Measurements from ENCODE around the gene MAN1A2.
"Not testable (repeated sequence)": the region's sequence is repeated elsewhere in the genome, so short reads cannot be mapped to it uniquely, and the experiment has no call there.

The MAN1A2 gene

DNA sequence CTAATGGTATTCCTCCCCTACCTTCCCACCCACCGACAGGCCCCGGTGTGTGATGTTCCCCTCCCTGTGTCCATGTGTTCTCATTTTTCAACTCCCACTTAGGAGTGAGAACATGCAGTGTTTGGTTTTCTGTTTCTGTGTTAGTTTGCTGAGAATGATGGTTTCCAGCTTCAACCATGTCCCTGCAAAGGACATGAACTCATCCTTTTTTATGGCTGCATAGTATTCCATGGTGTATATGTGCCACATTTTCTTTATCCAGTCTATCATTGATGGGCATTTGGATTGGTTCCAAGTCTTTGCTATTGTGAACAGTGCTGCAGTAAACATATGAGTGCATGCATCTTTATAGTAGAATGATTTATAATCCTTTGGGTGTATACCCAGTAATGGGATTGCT, 108.2 kb downstream of the MAN1A2 start:
- H3K36me3 ChIP-seq (ENCODE audit: control insufficient read depth in 1 of 2, insufficient read depth in 2 of 2, low read length in 2 of 2); H3K4me1 ChIP-seq (ENCODE audit: control insufficient read depth in 1 of 2, insufficient read depth in 2 of 2, low read length in 2 of 2); H4K91ac ChIP-seq (ENCODE audit: low read depth, low read length); H3K79me1 ChIP-seq (ENCODE audit: low read length); H3K27ac ChIP-seq (ENCODE audit: low read depth, low read length); H4K8ac ChIP-seq (ENCODE audit: low read depth, low read length); H3K23ac ChIP-seq (ENCODE audit: low read length); H3K4me3 ChIP-seq (ENCODE audit: low read depth, low read length); DNase-seq; H2BK12ac ChIP-seq (ENCODE audit: low read length); H3K14ac ChIP-seq (ENCODE audit: low read length); H2AFZ ChIP-seq (ENCODE audit: insufficient read depth, low read length, poor library complexity); H3K9me3 ChIP-seq (ENCODE audit: insufficient read depth, low read depth, low read length); H3K79me2 ChIP-seq (ENCODE audit: control insufficient read depth, insufficient read depth, low read length, poor library complexity); H3K18ac ChIP-seq (ENCODE audit: low read length); H3K4ac ChIP-seq (ENCODE audit: low read depth, low read length); H2BK5ac ChIP-seq (ENCODE audit: low read depth, low read length, poor library complexity); H3K9ac ChIP-seq (ENCODE audit: low read length); H3K27me3 ChIP-seq (ENCODE audit: insufficient read depth, low read length); H3K4me2 ChIP-seq (ENCODE audit: low read length); H4K12ac ChIP-seq (ENCODE audit: low read depth, low read length); H2AK5ac ChIP-seq (ENCODE audit: low read length); H2BK120ac ChIP-seq (ENCODE audit: insufficient read depth, low read length, poor library complexity): not testable (repeated sequence)
- WGBS (ENCODE audit: extremely low coverage, insufficient coverage, insufficient read length) = no CpG with 5 or more reads among the region's 2 CpGs

DNA sequence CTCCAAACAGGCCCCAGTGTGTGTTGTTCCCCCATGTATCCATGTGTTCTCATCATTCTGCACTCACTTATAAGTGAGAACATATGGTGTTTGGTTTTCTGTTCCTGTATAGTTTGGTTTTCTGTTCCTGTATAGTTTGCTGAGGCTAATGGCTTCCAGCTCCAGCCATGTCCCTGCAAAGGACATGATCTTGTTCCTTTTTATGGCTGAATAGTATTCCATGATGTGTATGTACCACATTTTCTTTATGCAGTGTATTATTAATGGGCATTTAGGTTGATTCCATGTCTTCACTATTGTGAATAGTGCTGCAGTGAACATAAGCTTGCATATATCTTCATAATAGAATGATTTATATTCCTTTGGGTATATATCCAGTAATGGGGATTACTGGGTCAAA, 111.8 kb downstream of the MAN1A2 start:
- Histone ChIP-seq H4K8ac (ENCODE audit: low read depth, low read length) (no peak overlapping the region), H3K4me3 (ENCODE audit: low read depth, low read length) (no peak overlapping the region), H3K4me2 (ENCODE audit: low read length) (no peak overlapping the region), H3K4me1 (ENCODE audit: control insufficient read depth in 1 of 2, insufficient read depth in 2 of 2, low read length in 2 of 2) (no peaks in the 10 kb centered on the region), H4K91ac (ENCODE audit: low read depth, low read length) (no peak overlapping the region), H2AFZ (ENCODE audit: insufficient read depth, low read length, poor library complexity) (no peak overlapping the region), H3K9ac (ENCODE audit: low read length) (no peak overlapping the region), H3K9me3 (ENCODE audit: insufficient read depth, low read depth, low read length) (no peaks in the 10 kb centered on the region), H3K79me1 (ENCODE audit: low read length) (no peaks in the 10 kb centered on the region), H2BK5ac (ENCODE audit: low read depth, low read length, poor library complexity) (no peak overlapping the region), H2AK5ac (ENCODE audit: low read length) (no peak overlapping the region), H3K23ac (ENCODE audit: low read length) (no peak overlapping the region), H3K4ac (ENCODE audit: low read depth, low read length) (no peak overlapping the region), H2BK120ac (ENCODE audit: insufficient read depth, low read length, poor library complexity) (no peak overlapping the region), H3K18ac (ENCODE audit: low read length) (no peak overlapping the region), H3K14ac (ENCODE audit: low read length) (no peak overlapping the region), H2BK12ac (ENCODE audit: low read length) (no peak overlapping the region), H4K12ac (ENCODE audit: low read depth, low read length) (no peak overlapping the region), H3K36me3 (ENCODE audit: control insufficient read depth in 1 of 2, insufficient read depth in 2 of 2, low read length in 2 of 2) (peaks cover 0 to 2% of the 10 kb centered on the region in 2 experiments), H3K27me3 (ENCODE audit: insufficient read depth, low read length) (no peaks in the 10 kb centered on the region), H3K27ac (ENCODE audit: low read depth, low read length) (no peak overlapping the region), H3K79me2 (ENCODE audit: control insufficient read depth, insufficient read depth, low read length, poor library complexity) (no peaks in the 10 kb centered on the region)
- no peak for DNase-seq

DNA sequence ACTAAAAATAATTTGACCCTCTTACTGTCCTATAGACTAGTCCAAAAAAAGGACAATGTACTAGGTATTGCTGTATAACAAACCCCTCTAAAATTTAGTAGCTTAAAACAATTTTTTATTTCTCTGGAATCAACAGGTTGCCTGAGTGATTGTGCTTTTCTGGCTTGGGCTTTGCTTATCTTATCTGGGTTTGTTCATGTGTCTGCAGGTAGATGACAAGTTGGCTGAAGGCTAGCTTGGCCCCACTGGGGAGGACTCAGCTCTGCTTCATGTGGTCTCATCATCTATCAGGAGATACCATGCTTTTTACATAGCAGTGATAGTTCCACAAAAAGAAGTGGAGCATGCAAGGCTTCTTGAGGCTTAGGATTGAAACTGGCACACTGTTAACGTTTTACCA, 114.2 kb downstream of the MAN1A2 start:
- H3K23ac ChIP-seq (ENCODE audit: low read length) = no peak overlapping the region

DNA sequence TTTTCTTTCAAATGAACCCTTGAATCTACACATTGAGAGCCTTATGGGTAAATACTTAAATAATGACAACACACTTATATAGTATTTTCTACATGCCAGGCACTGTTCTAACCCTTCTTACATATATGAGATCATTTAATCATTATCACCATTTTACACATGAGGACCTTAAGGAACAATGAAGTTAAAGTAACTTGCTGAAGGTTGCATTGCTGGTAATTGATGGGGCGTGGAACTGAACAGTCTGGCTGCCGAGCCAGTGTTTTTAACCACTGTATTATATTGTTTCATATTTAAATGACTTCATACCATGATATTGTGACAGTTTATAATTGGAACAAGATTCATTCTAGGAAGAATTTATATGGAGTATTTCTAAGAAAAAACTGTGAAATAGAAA, 126.7 kb downstream of the MAN1A2 start:
- Histone ChIP-seq H2AFZ (ENCODE audit: insufficient read depth, low read length, poor library complexity) (no peak overlapping the region), H3K27me3 (ENCODE audit: insufficient read depth, low read length) (no peaks in the 10 kb centered on the region), H3K9ac (ENCODE audit: low read length) (no peak overlapping the region), H4K91ac (ENCODE audit: low read depth, low read length) (no peak overlapping the region), H3K4ac (ENCODE audit: low read depth, low read length) (no peak overlapping the region), H3K14ac (ENCODE audit: low read length) (no peak overlapping the region), H3K36me3 (ENCODE audit: control insufficient read depth in 1 of 2, insufficient read depth in 2 of 2, low read length in 2 of 2) (no peaks in the 10 kb centered on the region), H3K4me1 (ENCODE audit: control insufficient read depth in 1 of 2, insufficient read depth in 2 of 2, low read length in 2 of 2) (no peaks in the 10 kb centered on the region), H4K8ac (ENCODE audit: low read depth, low read length) (no peak overlapping the region), H3K23ac (ENCODE audit: low read length) (no peak overlapping the region), H3K27ac (ENCODE audit: low read depth, low read length) (no peak overlapping the region), H3K79me1 (ENCODE audit: low read length) (no peaks in the 10 kb centered on the region), H2AK5ac (ENCODE audit: low read length) (no peak overlapping the region), H4K12ac (ENCODE audit: low read depth, low read length) (no peak overlapping the region), H3K79me2 (ENCODE audit: control insufficient read depth, insufficient read depth, low read length, poor library complexity) (no peaks in the 10 kb centered on the region), H3K4me2 (ENCODE audit: low read length) (no peak overlapping the region), H2BK12ac (ENCODE audit: low read length) (no peak overlapping the region), H3K18ac (ENCODE audit: low read length) (no peak overlapping the region), H3K9me3 (ENCODE audit: insufficient read depth, low read depth, low read length) (no peaks in the 10 kb centered on the region), H2BK5ac (ENCODE audit: low read depth, low read length, poor library complexity) (no peak overlapping the region), H3K4me3 (ENCODE audit: low read depth, low read length) (no peak overlapping the region), H2BK120ac (ENCODE audit: insufficient read depth, low read length, poor library complexity) (no peak overlapping the region)
- no peak for DNase-seq
- no CpG with 5 or more reads among the region's 2 CpGs for whole genome bisulfite sequencing (ENCODE audit: extremely low coverage, insufficient coverage, insufficient read length)

More for the DNA sequence above, 114.2 kb downstream of the MAN1A2 start:
- Histone ChIP-seq H2AFZ (ENCODE audit: insufficient read depth, low read length, poor library complexity) (no peak overlapping the region), H3K79me2 (ENCODE audit: control insufficient read depth, insufficient read depth, low read length, poor library complexity) (no peaks in the 10 kb centered on the region), H3K18ac (ENCODE audit: low read length) (no peak overlapping the region), H3K14ac (ENCODE audit: low read length) (no peak overlapping the region), H2BK12ac (ENCODE audit: low read length) (no peak overlapping the region), H3K9me3 (ENCODE audit: insufficient read depth, low read depth, low read length) (no peaks in the 10 kb centered on the region), H2AK5ac (ENCODE audit: low read length) (no peak overlapping the region), H3K4ac (ENCODE audit: low read depth, low read length) (no peak overlapping the region), H3K27ac (ENCODE audit: low read depth, low read length) (no peak overlapping the region), H3K4me1 (ENCODE audit: control insufficient read depth in 1 of 2, insufficient read depth in 2 of 2, low read length in 2 of 2) (no peaks in the 10 kb centered on the region), H2BK5ac (ENCODE audit: low read depth, low read length, poor library complexity) (no peak overlapping the region), H3K79me1 (ENCODE audit: low read length) (no peaks in the 10 kb centered on the region), H3K36me3 (ENCODE audit: control insufficient read depth in 1 of 2, insufficient read depth in 2 of 2, low read length in 2 of 2) (no peaks in the 10 kb centered on the region), H2BK120ac (ENCODE audit: insufficient read depth, low read length, poor library complexity) (no peak overlapping the region), H3K27me3 (ENCODE audit: insufficient read depth, low read length) (no peaks in the 10 kb centered on the region), H4K91ac (ENCODE audit: low read depth, low read length) (no peak overlapping the region), H3K9ac (ENCODE audit: low read length) (no peak overlapping the region), H4K8ac (ENCODE audit: low read depth, low read length) (no peak overlapping the region), H3K4me2 (ENCODE audit: low read length) (no peak overlapping the region), H4K12ac (ENCODE audit: low read depth, low read length) (no peak overlapping the region), H3K4me3 (ENCODE audit: low read depth, low read length) (no peak overlapping the region)
- DNase-seq = no peak
- WGBS (ENCODE audit: extremely low coverage, insufficient coverage, insufficient read length) = no CpG with 5 or more reads among the region's 1 CpG
